Coronary artery (tissue), 2 donors: Measurements from ENCODE around the gene TBL1XR1.

Source experiments
- DNase-seq: peaks from one replicate; pipeline ENCODE4 v3.0.0-alpha.2; 2017; ENCODE audit warnings: low spot score
- H3K27ac ChIP-seq, 2 donors: fragments of 200-600 bp; sonication (generic); one replicate each; pipeline ENCODE4 v1.5.1; 2016 to 2019
- H3K4me3 ChIP-seq: fragments of 200-600 bp; sonication (generic); 2 replicates; pipeline ENCODE4 v1.5.1; 2016; ENCODE audit warnings: mild to moderate bottlenecking, moderate library complexity
- TF ChIP-seq, protein P1 (sequence below): fragments of 200-600 bp; sonication (generic); IDR thresholded peaks from one replicate; pipeline ENCODE4 v1.5.1; 2019; ENCODE audit warnings: antibody characterized with exemption

Gene TBL1XR1

DNA sequence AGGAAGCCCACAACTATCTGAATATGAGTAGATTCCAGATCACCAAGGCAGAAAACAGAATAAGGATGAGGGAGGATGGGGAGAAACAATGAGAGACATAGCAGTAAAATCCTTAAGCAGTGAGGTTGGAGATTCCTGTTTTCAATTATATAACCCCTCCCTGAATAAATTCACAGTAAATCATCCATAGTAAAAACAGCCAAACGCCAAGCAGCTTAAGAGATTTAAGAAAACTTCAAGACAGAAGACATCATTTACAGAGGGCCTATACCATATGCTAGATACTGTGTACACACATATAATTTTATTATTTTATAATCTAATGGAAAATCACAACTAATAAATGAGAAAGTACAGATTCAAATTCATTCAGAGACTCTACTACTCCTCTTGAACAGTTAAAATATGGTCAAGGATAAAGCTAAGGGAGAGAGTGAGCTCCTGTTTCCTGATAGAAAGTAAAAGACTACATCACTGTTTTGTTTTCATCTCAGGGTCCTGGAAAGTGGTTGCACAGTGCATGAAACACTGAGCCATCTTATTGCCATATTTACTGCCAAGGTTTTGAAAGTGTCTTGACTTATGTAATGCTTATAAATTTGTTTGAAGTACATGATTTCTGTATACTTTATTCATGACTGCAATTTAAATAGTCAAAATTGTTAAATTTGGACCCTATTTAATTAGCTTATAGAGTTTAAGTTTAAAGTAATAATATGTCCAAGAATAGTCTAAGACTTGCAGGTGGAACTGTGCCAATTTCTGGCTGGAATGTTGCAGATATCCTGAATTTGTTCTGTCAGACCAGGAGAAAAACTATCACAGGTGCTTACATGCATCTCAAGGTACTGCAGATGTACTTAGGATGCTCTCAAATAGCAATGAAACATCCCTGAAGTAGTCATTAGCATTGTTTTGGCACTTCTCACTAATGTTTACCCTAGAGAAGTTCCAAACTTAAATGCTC, 141.4 kb downstream of the TBL1XR1 start:
- no peak overlapping the region for H3K27ac ChIP-seq
- H3K4me3 ChIP-seq: no peak overlapping the region
- DNase-seq: no peak
- TF ChIP-seq, protein P1, sequence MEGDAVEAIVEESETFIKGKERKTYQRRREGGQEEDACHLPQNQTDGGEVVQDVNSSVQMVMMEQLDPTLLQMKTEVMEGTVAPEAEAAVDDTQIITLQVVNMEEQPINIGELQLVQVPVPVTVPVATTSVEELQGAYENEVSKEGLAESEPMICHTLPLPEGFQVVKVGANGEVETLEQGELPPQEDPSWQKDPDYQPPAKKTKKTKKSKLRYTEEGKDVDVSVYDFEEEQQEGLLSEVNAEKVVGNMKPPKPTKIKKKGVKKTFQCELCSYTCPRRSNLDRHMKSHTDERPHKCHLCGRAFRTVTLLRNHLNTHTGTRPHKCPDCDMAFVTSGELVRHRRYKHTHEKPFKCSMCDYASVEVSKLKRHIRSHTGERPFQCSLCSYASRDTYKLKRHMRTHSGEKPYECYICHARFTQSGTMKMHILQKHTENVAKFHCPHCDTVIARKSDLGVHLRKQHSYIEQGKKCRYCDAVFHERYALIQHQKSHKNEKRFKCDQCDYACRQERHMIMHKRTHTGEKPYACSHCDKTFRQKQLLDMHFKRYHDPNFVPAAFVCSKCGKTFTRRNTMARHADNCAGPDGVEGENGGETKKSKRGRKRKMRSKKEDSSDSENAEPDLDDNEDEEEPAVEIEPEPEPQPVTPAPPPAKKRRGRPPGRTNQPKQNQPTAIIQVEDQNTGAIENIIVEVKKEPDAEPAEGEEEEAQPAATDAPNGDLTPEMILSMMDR: no peak

DNA sequence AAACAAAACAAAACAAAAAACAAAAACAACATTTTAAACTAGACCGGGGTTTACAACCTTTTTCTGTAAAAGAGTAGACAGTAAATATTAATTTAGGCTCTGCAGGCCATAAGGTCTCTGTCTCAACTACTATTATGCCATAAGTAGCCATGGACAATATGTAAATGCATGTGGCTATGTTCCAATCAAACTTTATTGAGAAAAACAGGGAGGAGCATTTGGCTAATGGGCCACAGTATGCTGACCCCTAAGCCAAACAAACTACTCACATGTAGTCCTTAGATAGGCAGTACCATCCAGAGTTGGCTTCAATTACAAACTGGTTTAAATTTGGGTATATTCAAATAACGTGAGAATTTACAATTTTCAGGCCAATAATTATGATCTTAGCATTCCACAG, 144.2 kb downstream of the TBL1XR1 start:
- Histone ChIP-seq H3K27ac (no peak overlapping the region), H3K4me3 (no peak overlapping the region)
- TF ChIP-seq, protein P1: no peak
- DNase-seq: no peak

DNA sequence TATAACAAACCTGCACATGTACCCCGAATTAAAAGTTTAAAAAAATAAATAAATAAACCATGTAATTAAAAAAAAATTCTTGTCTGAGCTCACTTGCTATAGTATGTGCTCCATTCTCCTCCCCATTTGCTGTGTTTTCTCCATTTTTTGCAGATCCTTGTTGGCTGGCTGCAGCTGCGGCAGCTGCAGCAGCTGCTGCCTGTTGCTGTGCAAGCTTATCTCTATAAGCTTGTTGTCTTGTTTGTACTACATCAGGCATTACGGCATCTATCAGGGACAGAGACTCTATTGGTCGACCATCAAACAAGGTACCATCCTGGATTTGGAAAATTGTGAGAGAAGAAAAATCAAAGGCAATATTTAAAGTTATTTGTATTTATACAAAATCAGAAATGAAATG, 145.9 kb downstream of the TBL1XR1 start:
- TF ChIP-seq, protein P1: no peak
- Histone ChIP-seq H3K4me3 (no peak overlapping the region), H3K27ac (no peak overlapping the region)
- no peak for DNase-seq

DNA sequence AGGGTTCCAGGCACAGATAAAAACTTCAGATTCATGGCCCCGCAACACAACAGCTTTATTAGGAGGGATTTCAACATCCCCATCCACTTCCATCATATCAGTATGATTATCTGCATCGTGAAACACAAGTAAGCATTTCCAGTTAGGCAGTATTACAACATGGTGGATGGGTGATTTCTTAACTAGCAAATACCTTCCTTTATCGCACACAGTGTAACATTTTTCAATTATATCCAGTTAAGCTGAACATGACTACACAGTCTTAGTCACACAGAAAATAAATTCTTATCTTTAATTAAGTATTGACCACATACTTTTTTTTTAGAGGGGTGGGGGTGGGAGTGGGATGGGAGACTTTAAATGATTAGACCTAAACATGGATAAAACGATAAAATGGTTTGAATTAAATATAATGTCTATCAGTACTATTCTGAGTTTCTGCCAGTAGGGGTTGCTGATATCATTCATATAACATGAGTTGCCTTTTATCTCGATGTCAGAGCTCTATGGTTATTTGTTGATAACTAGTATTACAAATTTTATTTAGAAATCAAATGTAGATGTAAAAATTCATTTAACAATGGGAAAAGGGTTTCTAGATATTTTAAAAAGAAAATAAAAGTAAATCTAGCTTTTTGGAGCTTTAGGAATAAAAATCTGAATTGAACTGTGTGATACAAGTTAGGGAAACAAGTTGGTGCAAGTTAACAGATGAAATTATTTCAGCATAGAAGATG, 146.6 kb downstream of the TBL1XR1 start:
- H3K27ac ChIP-seq: no peak overlapping the region
- DNase-seq: no peak
- no peak overlapping the region for H3K4me3 ChIP-seq
- TF ChIP-seq, protein P1: no peak

DNA sequence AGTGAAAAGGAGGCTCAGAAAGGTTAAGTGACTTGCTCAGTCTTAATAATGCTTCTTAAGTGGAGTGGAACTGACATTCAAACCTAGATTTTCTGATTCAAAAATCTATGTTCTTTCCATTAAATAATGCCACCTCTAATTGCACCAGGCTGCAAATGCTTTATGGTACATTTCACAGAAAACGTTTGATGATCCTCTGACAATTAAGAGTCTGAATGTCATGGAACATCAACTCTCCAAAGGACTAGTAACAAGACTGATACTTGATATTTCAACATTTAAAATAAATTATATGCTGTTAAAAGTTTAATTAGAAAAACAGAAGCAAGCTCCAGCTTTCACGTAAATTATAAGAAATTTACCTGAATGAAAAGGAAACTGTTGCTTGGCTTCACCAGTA, 151.5 kb downstream of the TBL1XR1 start:
- DNase-seq: no peak
- Histone ChIP-seq H3K4me3 (no peak overlapping the region), H3K27ac (no peak overlapping the region)
- TF ChIP-seq, protein P1: no peak

DNA sequence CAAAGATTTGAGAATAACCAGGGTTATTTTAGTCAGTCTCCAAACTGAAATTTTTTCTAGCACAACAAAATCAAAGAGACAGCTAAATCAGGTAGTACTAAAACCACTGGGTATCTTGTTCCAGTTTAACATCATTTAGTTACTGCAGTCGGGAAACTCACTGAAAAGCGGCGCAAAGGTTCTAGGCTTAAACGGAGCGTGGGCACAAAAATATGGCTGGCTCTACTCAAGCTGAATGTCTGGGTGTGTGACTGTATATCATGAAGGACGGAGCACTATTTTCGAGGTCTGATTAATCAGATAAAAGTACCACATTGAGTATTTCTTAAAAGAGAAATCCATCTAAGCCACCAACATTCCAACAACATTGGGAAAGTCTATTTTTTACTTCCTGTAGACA, 152.1 kb downstream of the TBL1XR1 start:
- H3K4me3 ChIP-seq: no peak overlapping the region
- DNase-seq: no peak
- H3K27ac ChIP-seq: no peak overlapping the region
- TF ChIP-seq, protein P1: no peak
